IMR-90 (cell line): Measurements from ENCODE around the gene MDP1. TPM values are rescaled to one million over a fixed set of nuclear protein-coding genes. Genes with fewer than 3 reads are reported as not detected.
"Not testable (repeated sequence)": the region's sequence is repeated elsewhere in the genome, so short reads cannot be mapped to it uniquely, and the experiment has no call there.

Experiments
- ATAC-seq: fragments of 200-7000 bp; cut with Tn5 transposase; 2 replicates; pipeline ENCODE4 v1.9.1; 2020; ENCODE audit warnings: low read depth, mild to moderate bottlenecking, moderate library complexity
- BruUV-seq: library from RNA; stranded (reverse); fragments of 400-500 nt; replicated peaks from 2 replicates; lab custom pipeline; 2021; lab: Mats Ljungman, UMichigan
- CTCF ChIA-PET: fragments of 300-600 bp; formaldehyde crosslinking; extraction: SDS; loops from one replicate; lab custom pipeline; 2021; ENCODE audit warnings: antibody characterized with exemption; lab: Yijun Ruan, JAX
- POLR2A ChIA-PET: fragments of 300-600 bp; sonication (Branson Sonifier 250); formaldehyde crosslinking; loops from one replicate; lab custom pipeline; 2022; ENCODE audit warnings: antibody characterized with exemption; ENCODE audit not compliant: unreplicated experiment; lab: Charles Lee
- DNase-seq: peaks from one replicate; pipeline ENCODE4 v3.0.0; 2013
- H2AFZ ChIP-seq: replicated peaks from 2 replicates; pipeline ENCODE3; 2013; ENCODE audit warnings: low read length, mild to moderate bottlenecking; ENCODE audit not compliant: poor library complexity
- H2AK5ac ChIP-seq: 2 replicates; pipeline ENCODE4 v1.6.1; 2013; ENCODE audit warnings: low read depth, low read length, inconsistent platforms
- H2AK9ac ChIP-seq: replicated peaks from 2 replicates; pipeline ENCODE3; 2013; ENCODE audit warnings: mild to moderate bottlenecking, low read depth, low read length, moderate library complexity; ENCODE audit not compliant: poor library complexity
- H2BK120ac ChIP-seq: 2 replicates; pipeline ENCODE4 v1.6.1; 2013; ENCODE audit warnings: low read depth, low read length, inconsistent platforms
- H2BK15ac ChIP-seq: 3 replicates; pipeline ENCODE4 v1.6.1; 2013; ENCODE audit warnings: low read depth, low read length, inconsistent platforms
- H2BK20ac ChIP-seq: 2 replicates; pipeline ENCODE4 v1.6.1; 2013; ENCODE audit warnings: low read depth, mild to moderate bottlenecking, inconsistent platforms, low read length, moderate library complexity
- H2BK5ac ChIP-seq: 2 replicates; pipeline ENCODE4 v1.6.1; 2013; ENCODE audit warnings: mild to moderate bottlenecking, low read depth, low read length, inconsistent platforms; ENCODE audit not compliant: poor library complexity, severe bottlenecking
- H3K14ac ChIP-seq: replicated peaks from 2 replicates; pipeline ENCODE4 v1.6.1; 2013; ENCODE audit warnings: low read depth, low read length, inconsistent platforms
- H3K18ac ChIP-seq: 2 replicates; pipeline ENCODE4 v1.6.1; 2013; ENCODE audit warnings: low read depth, low read length, control low read depth
- H3K23ac ChIP-seq: 2 replicates; pipeline ENCODE4 v1.6.1; 2013; ENCODE audit warnings: low read depth, low read length, inconsistent platforms
- H3K27ac ChIP-seq: 2 replicates; pipeline ENCODE4 v1.5.1; 2013; ENCODE audit warnings: mild to moderate bottlenecking, control low read depth, low read length; ENCODE audit not compliant: insufficient read depth
- H3K27me3 ChIP-seq: 2 replicates; pipeline ENCODE4 v1.6.1; 2013; ENCODE audit warnings: low read length; ENCODE audit not compliant: control insufficient read depth, insufficient read depth
- H3K36me3 ChIP-seq: 2 replicates; pipeline ENCODE4 v1.6.1; 2013; ENCODE audit warnings: low read length, mixed read lengths; ENCODE audit not compliant: control insufficient read depth, insufficient read depth
- H3K4ac ChIP-seq: 2 replicates; pipeline ENCODE4 v1.6.1; 2013; ENCODE audit warnings: low read depth, low read length, inconsistent platforms
- H3K4me1 ChIP-seq: 2 replicates; pipeline ENCODE4 v1.6.1; 2013; ENCODE audit warnings: low read length, mixed read lengths; ENCODE audit not compliant: control insufficient read depth, insufficient read depth
- H3K4me2 ChIP-seq: 2 replicates; pipeline ENCODE4 v1.6.1; 2013; ENCODE audit warnings: low read depth, mild to moderate bottlenecking, control low read depth, low read length, moderate library complexity
- H3K4me3 ChIP-seq: 2 replicates; pipeline ENCODE4 v1.5.1; 2013; ENCODE audit warnings: low read depth, mild to moderate bottlenecking, control low read depth, low read length, moderate library complexity; ENCODE audit not compliant: insufficient read depth
- H3K56ac ChIP-seq: 2 replicates; pipeline ENCODE4 v1.6.1; 2013; ENCODE audit warnings: low read length, inconsistent platforms; ENCODE audit not compliant: insufficient read depth; ENCODE audit errors: extremely low read depth
- H3K79me1 ChIP-seq, 2 experiments: 2 replicates each; pipeline ENCODE4 v1.6.1; 2013; ENCODE audit warnings: low read length in 2 of 2, inconsistent platforms in 1 of 2, low read depth in 1 of 2
- H3K9ac ChIP-seq: 2 replicates; pipeline ENCODE4 v1.6.1; 2013; ENCODE audit warnings: low read depth, low read length, control low read depth
- H3K9me1 ChIP-seq: 2 replicates; pipeline ENCODE4 v1.6.1; 2013; ENCODE audit warnings: low read length, inconsistent platforms; ENCODE audit not compliant: insufficient read depth
- H3K9me3 ChIP-seq: 2 replicates; pipeline ENCODE4 v1.6.1; 2013; ENCODE audit warnings: low read length; ENCODE audit not compliant: control insufficient read depth, insufficient read depth
- H4K20me1 ChIP-seq: 2 replicates; pipeline ENCODE4 v1.6.1; 2013; ENCODE audit warnings: low read length, inconsistent platforms; ENCODE audit not compliant: insufficient read depth
- H4K5ac ChIP-seq: 2 replicates; pipeline ENCODE4 v1.6.1; 2013; ENCODE audit warnings: mild to moderate bottlenecking, low read depth, low read length, control low read depth
- H4K8ac ChIP-seq, 2 experiments: 2 replicates each; pipeline ENCODE4 v1.6.1; 2013; ENCODE audit warnings: low read depth in 2 of 2, low read length in 2 of 2, control low read depth in 1 of 2, inconsistent platforms in 1 of 2
- H4K91ac ChIP-seq: 2 replicates; pipeline ENCODE4 v1.6.1; 2013; ENCODE audit warnings: low read depth, low read length, inconsistent platforms; ENCODE audit not compliant: insufficient read depth
- MAFK ChIP-seq: IDR thresholded peaks from 2 replicates; pipeline ENCODE4 v1.6.1; 2012; ENCODE audit warnings: low read depth, low read length, improper control_type of control experiment
- MXI1 ChIP-seq: IDR thresholded peaks from 2 replicates; pipeline ENCODE4 v1.6.1; 2012; ENCODE audit warnings: low read depth, mild to moderate bottlenecking, low read length, moderate library complexity, borderline replicate concordance
- SMC3 ChIP-seq: fragments of 150-350 bp; IDR thresholded peaks from 2 replicates; pipeline ENCODE4 v1.6.1; 2016; ENCODE audit warnings: low read depth, mild to moderate bottlenecking, antibody characterized with exemption, low read length, moderate library complexity
- WGBS, 2 experiments: methylation state at CpG; one replicate each; pipeline versions ENCODE4 v1.1.5 to v1.1.7; 2013; ENCODE audit warnings: missing lambda C conversion rate in 2 of 2; ENCODE audit not compliant: insufficient read length in 1 of 2; ENCODE audit errors: extremely low coverage in 2 of 2; 5-methylcytosine and 5-hydroxymethylcytosine counted together
- dilution Hi-C: fragments of 300-500 bp; cut with HindIII; formaldehyde crosslinking; loops from one replicate; pipeline ENCODE4 v1.14.3; 2018; ENCODE audit warnings: low sequenced_read_pairs; ENCODE audit not compliant: unreplicated experiment
- in situ Hi-C: fragments of 300-500 bp; cut with MboI; formaldehyde crosslinking; loops from 3 replicates; pipeline ENCODE4 v1.14.3; 2019; ENCODE audit warnings: low sequenced_read_pairs, inconsistent platforms, mixed read lengths
- intact Hi-C: fragments of 100-400 bp; cut with micrococcal nuclease; formaldehyde crosslinking; loops from 2 replicates; pipeline ENCODE4 v1.10.0; 2022
- polyA plus RNA-seq, 3 experiments: library from polyadenylated mRNA; depleted of rRNA; stranded (reverse); fragments of >200 nt; gene quantifications; 2 replicates each; pipeline ENCODE4 v1.2.3, GENCODE V29; 2012; ENCODE audit warnings: low replicate concordance in 1 of 3
- total RNA-seq: library from RNA; depleted of rRNA; stranded (reverse); fragments of >200 nt; gene quantifications from 2 replicates; pipeline ENCODE4 v1.2.3, GENCODE V29; 2012

Gene MDP1
- total and polyA plus RNA-seq, 2 of the 4 experiments (the other 2 are of a cell fraction), result 15.1 to 17.8 TPM

DNA sequence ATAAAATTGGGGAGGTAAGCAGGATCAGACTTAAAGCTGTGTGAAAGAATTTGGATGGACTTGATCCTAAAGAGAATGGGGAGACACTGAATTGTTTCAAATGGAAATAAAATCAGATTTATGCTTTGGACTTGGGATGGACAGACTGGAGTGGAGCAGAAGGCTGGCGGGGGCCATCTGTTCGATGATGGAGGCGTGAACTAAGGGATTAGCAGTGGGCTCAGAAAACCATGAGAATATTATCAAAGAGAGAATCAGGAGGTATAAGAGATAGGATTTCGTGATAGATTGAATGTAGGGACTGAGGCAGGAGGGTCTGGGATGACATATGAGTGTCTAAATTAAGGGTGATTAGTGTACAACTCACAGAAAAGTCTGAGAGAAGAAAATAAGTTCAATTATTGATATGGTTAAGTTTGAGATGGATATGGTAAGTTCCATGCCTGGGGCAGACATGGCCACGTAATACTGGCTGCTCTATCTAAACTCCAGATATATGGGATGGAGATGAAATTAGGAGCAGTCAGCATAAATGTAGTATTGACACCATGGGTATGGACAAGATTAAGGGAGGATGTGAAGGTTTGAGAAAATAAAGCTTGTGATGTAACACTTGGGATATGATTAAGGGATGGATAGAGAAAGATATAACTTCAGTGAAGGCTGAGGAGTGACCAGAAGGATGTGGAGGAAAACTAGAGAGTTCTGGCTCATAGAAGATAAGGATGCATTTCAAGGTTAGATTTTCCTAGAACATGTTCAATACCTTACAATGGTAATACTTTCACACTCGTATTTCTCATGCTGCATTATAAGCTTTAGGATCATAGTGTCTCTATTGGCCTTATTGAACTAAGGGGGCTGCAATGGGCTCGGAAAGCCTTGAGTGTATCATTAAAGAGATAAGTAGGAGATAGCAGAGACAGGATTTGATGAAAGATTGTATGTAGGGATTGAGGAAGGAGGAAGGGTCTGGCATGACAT lies 11.4 kb downstream of the MDP1 start:
- Histone ChIP-seq H3K9ac (no peak overlapping the region), H4K20me1 (no peaks in the 10 kb centered on the region; the same call in 1 of the 2 replicates), H2AFZ (no peak overlapping the region), H4K91ac (no peak overlapping the region), H3K9me1 (peaks cover 3% of the 10 kb centered on the region; the same call in 1 of the 2 replicates), H3K56ac (no peak overlapping the region), H4K5ac (no peak overlapping the region), H3K23ac (no peak overlapping the region), H2BK20ac (no peak overlapping the region), H3K4me2 (no peak overlapping the region), H3K36me3 (peaks cover 41% of the 10 kb centered on the region), H2AK5ac (no peak overlapping the region), H2AK9ac (no peak overlapping the region), H3K9me3 (no peaks in the 10 kb centered on the region), H3K4ac (no peak overlapping the region), H3K18ac (no peak overlapping the region), H3K4me3 (no peak overlapping the region), H3K27ac (no peak overlapping the region), H4K8ac (no peak overlapping the region), H3K79me1 (peaks cover 4 to 32% of the 10 kb centered on the region in 2 experiments), H3K27me3 (no peaks in the 10 kb centered on the region), H2BK5ac (no peak overlapping the region), H2BK120ac (no peak overlapping the region), H3K14ac (no peak overlapping the region), H2BK15ac (no peak overlapping the region; the same call in 2 of the 3 replicates), H3K4me1 (no peaks in the 10 kb centered on the region)
- WGBS, 2 experiments, result 98 to 100% methylated on average over 1 to 5 of the region's 7 CpGs
- ATAC-seq, result no peak
- no TSS peak for BruUV-seq
- no peak for DNase-seq
- intact Hi-C loops, result no loop called here
- dilution Hi-C loops, result no loop called here
- TF ChIP-seq MXI1 (no peak), MAFK (peak; percentile 54), SMC3 (no peak)
- ChIA-PET POLR2A (interaction anchor here (0.6 kb wide), 1 partner anchor 10 kb away, joined by 3 read pairs; no protein-coding TSS in a partner anchor), CTCF (no interaction called here)
- in situ Hi-C loops, result no loop called here

- H3K4me1 ChIP-seq, H4K5ac ChIP-seq, H3K14ac ChIP-seq, H3K4ac ChIP-seq, H3K27me3 ChIP-seq, H3K23ac ChIP-seq, DNase-seq, BruUV-seq, H3K4me2 ChIP-seq, H3K9ac ChIP-seq, H3K9me3 ChIP-seq, H2AK9ac ChIP-seq, dilution Hi-C loops, in situ Hi-C loops, H2BK20ac ChIP-seq, H2AFZ ChIP-seq, H3K4me3 ChIP-seq, intact Hi-C loops, H4K91ac ChIP-seq, H2AK5ac ChIP-seq, POLR2A ChIA-PET, H2BK5ac ChIP-seq, H3K9me1 ChIP-seq, H2BK15ac ChIP-seq, H3K18ac ChIP-seq, H4K20me1 ChIP-seq, H2BK120ac ChIP-seq, ATAC-seq, H3K56ac ChIP-seq, H3K27ac ChIP-seq, H4K8ac ChIP-seq: not testable (repeated sequence)
- peaks cover 37% of the 10 kb centered on the region for H3K36me3 ChIP-seq
- CTCF ChIA-PET, result interaction anchor here (0.6 kb wide), 1 partner anchor 105 kb away, joined by 6 read pairs; no protein-coding TSS in a partner anchor
- H3K79me1 ChIP-seq, result peaks cover 10 to 36% of the 10 kb centered on the region in 2 experiments
- WGBS, 2 experiments, result no CpG with 5 or more reads among the region's 16 CpGs
Measured at GRCh38 chr14:24203249-24203886, 12.5 kb downstream of the MDP1 start.
